DMS153 treated with DMSO at 0.1 percent for 48 hours (cell line): ENCODE results near the gene TBX2.

Experiments used
- DNase-seq: peaks from one replicate; lab custom pipeline; 2025; ENCODE audit not compliant: unreplicated experiment; lab: John Stamatoyannopoulos, UW

Gene TBX2

GRCh38 chr17:61368832-61369450, 30.7 kb upstream of the TBX2 start:
- DNase-seq: no peak

- no peak for DNase-seq
Measured at GRCh38 chr17:61369751-61370150, 29.9 kb upstream of the TBX2 start.

DNA sequence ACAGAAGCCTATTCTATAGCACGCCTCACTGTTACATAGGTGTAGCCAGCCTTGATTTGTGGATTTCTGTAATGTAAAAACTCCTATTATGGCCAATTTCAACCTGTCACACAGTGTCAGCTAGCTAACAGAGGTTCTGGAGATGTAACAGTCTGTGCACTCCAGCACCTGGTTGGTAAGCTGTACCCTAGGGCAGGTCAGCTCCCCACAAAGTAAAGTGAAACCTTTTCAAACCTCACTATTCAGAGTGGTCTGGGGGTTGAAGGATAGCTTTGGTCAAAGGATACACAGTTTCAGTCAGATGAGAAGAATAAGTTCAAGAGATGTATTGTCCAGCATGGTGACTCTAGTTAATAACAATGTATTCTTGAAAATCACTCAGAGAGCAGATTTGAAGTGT, 28.5 kb upstream of the TBX2 start:
- no peak for DNase-seq

DNA sequence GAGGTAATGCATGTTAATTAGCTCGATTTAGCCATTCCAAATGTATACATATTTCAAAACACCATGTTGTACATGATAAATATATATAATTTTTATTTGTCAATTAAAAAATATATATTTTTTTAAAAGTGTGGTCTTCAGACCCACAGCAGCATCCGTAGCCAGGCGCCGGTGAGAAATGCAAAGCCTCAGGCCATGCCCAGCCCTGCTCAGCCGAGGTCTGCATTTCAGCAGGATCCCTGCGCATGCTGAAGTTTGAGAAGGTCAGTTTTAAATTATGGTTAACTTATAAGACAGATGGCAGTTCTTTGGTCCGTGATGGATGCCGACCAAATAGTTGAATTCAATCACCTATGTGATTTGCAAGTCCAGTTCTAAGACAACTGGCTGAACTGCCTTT, 28.0 kb upstream of the TBX2 start:
- no peak for DNase-seq

DNA sequence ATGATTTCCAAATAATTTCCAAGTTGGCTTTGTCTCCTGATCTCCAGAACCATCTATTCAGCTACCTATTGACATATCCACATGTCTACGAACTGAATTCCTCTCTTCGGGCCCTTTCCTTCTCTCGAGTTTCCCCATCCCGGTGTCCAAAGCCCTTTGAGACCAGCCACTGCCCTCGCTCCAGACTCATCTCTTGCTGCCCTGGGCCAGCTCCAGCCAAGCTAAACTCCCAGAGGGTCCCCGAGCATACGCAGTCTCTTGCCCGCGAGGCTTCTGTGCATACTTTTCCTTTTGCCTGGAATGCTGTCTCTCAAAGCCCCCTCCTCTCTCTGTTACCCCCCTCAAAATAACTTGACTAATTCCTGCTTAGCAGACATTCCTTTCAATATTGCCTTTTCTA, 27.2 kb upstream of the TBX2 start:
- DNase-seq: no peak

DNA sequence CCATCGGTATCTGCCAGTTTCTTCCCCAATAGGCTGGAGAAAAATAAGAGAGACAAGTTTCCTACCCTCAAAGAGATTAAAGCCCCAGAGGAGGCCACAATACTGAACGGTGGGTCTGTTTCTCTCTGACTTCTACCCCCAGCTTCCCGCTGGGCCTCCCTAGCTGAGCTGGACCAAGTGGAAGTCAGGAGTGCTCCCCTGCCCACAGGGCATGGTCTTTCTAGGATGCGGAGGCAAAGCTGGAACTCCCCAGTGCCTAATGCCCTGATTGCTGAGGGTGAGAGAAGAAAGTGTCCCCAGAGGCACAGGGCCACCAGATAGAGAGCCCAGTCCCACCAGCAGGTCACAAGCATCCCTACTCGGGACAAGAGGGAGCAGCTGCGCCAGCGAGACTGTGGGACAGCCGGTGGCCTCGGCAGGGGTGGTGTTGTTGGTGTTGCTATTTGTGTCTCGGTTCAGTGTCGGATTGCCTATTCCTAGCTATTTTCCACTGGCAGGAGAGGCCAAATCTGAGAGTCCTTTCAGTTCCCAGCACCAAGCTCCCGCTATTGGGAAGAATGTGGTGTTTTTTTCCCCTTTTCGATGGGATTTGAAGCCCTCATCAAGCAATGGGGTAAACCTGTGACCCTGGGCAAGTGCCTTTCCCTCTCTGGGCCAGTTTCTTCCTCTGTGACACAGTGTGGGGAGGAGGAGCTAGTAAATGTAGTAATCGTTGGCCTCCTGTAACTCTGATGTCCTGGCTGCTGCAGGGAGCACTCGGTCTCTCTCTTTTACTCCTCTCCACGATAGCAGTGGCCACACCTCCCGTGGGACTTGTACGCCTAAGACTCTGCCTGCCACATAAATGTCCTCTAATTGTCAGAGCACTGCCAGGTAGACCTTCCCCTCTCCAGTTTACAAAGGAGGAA, 22.5 kb upstream of the TBX2 start:
- no peak for DNase-seq

DNA sequence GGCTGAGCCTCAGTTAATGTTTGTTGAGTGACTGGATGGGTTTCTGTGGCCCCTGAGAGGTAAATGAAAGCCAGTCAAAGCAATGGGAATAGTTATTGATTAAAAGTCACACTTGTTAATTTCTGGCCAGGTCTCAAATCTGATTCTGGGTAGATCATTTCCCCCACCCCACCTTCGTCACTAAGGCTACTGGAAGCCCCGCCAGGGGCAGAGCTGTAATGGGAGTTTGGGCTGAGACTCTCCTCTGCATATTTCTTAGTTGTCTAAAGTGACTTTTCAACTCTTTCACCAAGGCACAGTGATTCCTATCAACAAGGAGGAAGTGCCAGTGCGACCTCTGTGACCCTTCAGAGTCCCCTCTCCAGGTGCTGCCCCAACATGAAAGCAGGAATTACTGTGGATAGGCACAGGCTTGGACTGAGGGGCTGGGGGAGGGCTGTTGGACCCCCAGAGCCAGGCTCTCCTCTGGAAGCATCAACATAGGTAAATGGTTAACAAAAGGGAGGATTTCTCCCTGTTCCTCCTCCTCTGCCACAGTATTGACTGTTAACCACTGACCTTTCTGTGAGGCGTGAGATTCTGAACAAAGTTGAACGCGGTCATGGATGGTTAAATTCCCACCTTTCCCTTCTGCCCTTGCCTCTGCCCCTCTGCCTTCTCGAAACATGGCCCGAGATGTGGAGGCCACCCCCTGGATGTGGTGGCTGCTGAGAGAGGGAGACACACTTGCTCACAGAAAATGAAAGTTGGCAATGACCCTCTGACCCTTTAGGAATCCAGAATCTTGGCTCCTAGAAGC, 20.8 kb upstream of the TBX2 start:
- no peak for DNase-seq

DNA sequence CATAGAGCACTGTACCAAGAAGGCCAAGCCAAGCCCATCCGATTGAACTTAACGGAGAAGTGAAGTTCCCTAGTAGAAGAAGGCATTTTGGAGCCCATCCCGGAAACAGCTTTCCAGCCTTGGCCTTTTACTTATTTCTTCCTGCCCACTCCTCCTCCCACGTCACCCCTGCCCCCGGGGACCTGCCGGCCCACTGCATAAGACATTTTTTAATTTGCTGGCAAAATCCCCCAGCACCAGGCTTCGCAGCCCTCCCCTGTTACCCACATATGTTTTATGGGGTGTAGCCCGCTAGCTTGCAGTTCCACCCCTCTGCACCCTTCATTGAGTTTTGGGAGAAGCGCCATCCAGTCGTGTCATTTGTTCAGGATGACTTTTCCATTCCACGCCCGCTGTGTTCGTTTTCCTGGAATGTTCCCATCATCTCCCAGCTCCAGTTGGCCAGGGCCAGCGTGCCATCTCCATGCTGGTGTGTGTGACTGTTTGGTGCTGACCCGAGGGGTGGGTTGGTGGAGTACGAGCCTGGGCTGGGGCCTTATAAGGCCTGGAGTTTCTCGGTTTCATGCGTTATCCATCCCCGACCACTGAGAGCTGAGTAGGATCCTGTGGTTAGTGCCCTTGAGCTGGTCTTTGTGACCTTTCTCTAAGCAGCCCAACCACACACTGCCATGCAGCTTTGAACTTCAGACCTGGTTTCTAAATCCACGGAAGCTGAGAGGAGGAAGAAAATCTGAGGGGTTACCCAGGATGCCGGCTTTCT, 20.0 kb upstream of the TBX2 start:
- no peak for DNase-seq

- DNase-seq: no peak
Measured at GRCh38 chr17:61380217-61380835, 19.3 kb upstream of the TBX2 start.

- DNase-seq: no peak
Measured at GRCh38 chr17:61380836-61381525, 18.7 kb upstream of the TBX2 start.

DNA sequence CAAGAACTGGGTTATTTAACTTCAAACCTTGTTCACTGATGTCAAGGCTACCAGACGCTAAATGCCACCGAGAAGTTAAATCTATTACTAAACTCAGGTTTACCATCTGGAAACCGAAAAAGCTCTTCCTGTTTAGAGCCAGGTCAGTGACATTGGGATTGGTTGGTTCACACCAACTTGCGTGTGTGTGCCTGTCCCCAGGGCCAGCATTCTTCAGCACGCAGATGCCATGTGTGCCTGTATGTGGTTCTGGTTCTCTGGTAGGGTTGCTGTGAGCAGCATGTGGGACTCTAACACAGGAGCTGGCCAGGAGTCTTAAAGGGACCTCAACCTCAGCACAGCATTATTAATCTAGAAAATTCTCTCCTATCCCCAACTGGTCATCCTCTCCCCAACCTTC, 18.1 kb upstream of the TBX2 start:
- no peak for DNase-seq

DNA sequence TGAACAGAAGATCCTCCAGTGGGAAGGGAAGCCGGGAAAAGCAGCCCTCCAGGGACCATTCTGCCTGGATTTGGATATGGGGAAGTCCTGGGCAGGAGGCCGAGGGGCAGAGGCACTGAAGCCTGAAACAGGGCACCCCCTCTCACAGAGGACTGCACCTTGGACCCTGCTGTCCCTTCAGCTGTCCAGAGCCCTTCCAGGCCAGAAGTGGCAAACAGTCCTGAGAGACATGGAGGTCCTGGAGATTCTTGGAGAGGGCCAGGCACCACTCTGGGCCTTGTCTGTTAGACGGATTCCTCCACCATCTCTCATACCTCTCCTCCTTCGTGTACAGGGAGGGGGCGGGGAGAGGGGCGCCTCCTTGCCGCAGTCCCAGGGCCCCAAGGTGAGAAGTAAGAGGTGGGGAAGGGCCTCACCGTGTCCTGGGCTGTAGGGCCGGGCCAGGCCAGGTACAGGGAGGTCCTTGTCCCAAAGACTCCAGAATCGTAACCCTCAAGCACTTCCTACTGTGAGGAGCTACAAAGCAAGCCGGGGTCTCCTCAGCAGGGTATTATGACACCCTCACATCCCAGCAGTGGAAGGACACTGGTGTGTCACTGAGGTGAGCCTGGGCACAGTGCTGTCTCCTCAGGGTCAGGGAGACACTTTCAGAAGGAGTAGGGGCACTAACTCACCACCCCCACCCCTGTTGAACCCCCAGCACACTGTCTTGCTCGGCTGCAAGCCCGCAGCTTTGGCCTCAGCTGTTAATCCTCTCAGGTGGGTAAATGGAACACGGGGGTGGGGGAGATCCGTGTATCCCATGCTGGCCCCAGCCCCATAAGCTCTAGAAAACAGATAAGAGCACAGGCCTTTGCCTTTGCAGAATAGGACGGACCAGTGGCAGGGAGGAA, 16.6 kb upstream of the TBX2 start:
- DNase-seq: no peak

DNA sequence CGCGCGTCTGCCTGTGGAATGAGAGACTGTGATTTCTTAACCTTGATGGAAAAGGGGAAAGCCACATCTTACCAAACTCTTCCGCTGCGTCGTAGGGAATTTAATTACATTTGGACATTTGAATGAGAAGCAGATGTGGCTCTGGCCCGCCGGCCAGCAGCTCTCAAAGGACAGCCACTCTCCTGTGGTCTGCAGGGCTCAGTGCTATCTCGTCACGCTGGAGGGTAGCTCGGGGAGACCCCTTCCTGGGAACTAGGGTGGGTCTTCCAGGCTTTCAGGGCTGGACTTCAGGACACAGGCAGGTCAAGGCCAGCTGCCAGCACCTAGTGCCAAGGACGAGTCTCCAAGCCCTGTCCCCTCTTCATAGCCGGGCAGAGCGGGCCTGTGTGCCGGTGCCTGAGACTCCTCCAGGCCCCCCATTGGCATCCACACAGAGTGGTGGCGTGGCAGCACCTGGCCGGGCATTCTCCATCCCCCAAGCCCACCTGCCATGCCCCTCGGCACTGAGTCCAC, 15.9 kb upstream of the TBX2 start:
- DNase-seq: no peak

- DNase-seq: no peak
Measured at GRCh38 chr17:61384354-61384691, 15.3 kb upstream of the TBX2 start.

DNA sequence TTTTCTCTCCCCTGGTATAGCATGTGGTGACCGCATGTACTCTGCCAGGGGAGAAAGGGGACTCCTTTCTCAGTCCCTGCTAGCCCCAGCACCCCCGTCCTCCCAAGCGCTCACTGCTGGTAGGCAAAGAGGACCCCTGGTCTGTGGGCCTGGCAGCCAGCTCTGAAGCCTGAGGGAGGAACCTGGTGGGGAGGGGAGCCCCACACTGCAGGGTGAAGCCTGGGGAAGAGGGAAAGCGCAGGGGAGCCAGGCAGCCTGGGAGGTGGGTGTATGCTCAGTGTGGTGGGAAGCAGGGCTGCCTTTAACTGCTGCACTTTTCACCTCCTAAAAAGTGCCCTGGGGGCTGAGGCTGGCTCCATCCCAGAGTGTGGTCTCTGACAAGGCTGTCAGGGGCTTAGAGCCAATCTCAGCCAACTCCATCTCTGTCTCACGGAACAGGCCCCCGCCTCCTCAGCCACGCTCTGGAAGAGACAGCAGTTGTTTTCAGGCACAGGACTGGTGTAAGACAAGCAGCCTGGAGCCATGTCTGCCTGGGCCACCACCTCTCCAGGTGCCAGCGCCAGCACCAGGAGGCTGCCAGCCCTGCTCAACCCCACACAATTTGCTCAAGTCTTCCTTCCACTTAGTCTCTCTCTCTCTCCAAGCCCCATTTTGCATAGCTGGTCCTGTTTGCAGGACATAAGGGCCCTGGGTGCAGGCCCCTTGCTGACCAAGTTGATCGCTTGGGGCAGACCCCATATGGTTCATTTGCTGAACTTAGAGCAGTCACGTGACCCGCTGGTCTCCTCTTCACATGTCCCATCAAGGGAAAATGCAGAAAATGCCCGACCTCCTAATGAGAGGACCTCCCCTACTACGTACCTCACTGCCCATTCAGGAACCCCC, 14.7 kb upstream of the TBX2 start:
- DNase-seq: no peak

- DNase-seq: no peak
Measured at GRCh38 chr17:61385577-61386236, 13.9 kb upstream of the TBX2 start.

DNA sequence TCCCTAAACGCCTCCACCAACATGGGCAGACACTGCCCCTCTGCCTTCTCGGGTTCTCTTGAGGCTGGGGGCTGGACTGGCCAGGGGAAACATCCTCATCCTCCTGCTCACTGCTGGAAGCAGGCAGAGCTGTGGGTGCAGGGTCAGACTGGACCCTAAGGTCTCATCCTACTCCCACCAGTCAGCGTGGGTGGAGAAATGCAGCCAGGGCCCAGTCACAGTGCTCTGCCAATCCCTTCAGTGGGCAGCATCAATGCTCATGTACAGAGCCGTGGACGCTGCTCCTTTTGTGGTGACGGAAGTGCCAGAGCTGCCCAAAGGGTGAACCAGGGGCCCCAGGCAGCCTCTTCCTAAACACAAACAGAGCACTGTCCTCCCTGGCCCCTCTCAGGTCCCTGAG, 13.4 kb upstream of the TBX2 start:
- DNase-seq: no peak
